K562 (cell line): Measurements from ENCODE around the gene JUNB. TPM values are rescaled to one million over a fixed set of nuclear protein-coding genes. Genes with fewer than 3 reads are reported as not detected.

ENCODE experiments used
- BRD4 ChIP-seq: fragments of 200-600 bp; sonication (generic); IDR thresholded peaks from 2 replicates; pipeline ENCODE4 v1.6.1; 2017; ENCODE audit warnings: inconsistent platforms
- CBX2 ChIP-seq: fragments of 200-600 bp; sonication (generic); IDR thresholded peaks from one replicate; pipeline ENCODE4 v1.6.1; 2012; ENCODE audit warnings: mild to moderate bottlenecking, low read length, inconsistent platforms; ENCODE audit not compliant: insufficient read depth, poor library complexity, severe bottlenecking
- CBX3 ChIP-seq, 2 experiments: IDR thresholded peaks; 1 replicate in 1 of 2; 2 replicates in 1 of 2; pipeline ENCODE4 v1.6.1; 2012; ENCODE audit warnings: inconsistent platforms in 2 of 2, low read length in 2 of 2, borderline replicate concordance in 1 of 2, control low read depth in 1 of 2
- CC2D1A ChIP-seq: fragments of 450-650 bp; IDR thresholded peaks from 2 replicates; pipeline ENCODE4 v1.6.1; 2017; ENCODE audit warnings: mild to moderate bottlenecking
- ETV6 ChIP-seq, 3 experiments: fragments of 150-350 bp in 1 of 3; sonication (generic) in 1 of 3; formaldehyde crosslinking in 1 of 3; IDR thresholded peaks; 2 replicates each; pipeline versions ENCODE4 v1.6.1 to v1.8.0; 2014 to 2022; ENCODE audit warnings: borderline replicate concordance in 2 of 3, low read depth in 2 of 3, antibody characterized with exemption in 1 of 3, low read length in 1 of 3, mild to moderate bottlenecking in 1 of 3, missing genetic modification reagents in 1 of 3
- HEY1 ChIP-seq: fragments of 250-450 bp; sonication (Bioruptor Pico); IDR thresholded peaks from 2 replicates; pipeline ENCODE4 v1.5.0; 2020; ENCODE audit warnings: mild to moderate bottlenecking, moderate library complexity, borderline replicate concordance
- ILK ChIP-seq: fragments of 450-650 bp; IDR thresholded peaks from 2 replicates; pipeline ENCODE4 v1.6.1; 2016; ENCODE audit warnings: missing genetic modification characterization, low read depth, mild to moderate bottlenecking, missing compliant biosample characterization, moderate library complexity, borderline replicate concordance
- LCOR ChIP-seq: sonication (generic); formaldehyde crosslinking; IDR thresholded peaks from 2 replicates; pipeline ENCODE4 v1.8.0; 2022; ENCODE audit warnings: mild to moderate bottlenecking, missing genetic modification reagents
- MECOM ChIP-seq: fragments of 250-450 bp; sonication (Bioruptor Pico); IDR thresholded peaks from 2 replicates; pipeline ENCODE4 v1.8.0; 2022; ENCODE audit warnings: inconsistent platforms
- MYC ChIP-seq, 2 experiments: fragments of 250-450 bp in 1 of 2; sonication (Bioruptor Pico) in 1 of 2; IDR thresholded peaks; 2 replicates each; pipeline versions ENCODE4 v1.5.1 to v1.6.1; 2012 to 2021; ENCODE audit warnings: low read depth in 2 of 2, borderline replicate concordance in 1 of 2, improper control_type of control experiment in 1 of 2, low read length in 1 of 2, mild to moderate bottlenecking in 1 of 2, moderate library complexity in 1 of 2
- STAT5B ChIP-seq: fragments of 250-450 bp; sonication (Bioruptor Pico); IDR thresholded peaks from 2 replicates; pipeline ENCODE4 v1.8.0; 2021; ENCODE audit warnings: mild to moderate bottlenecking, inconsistent platforms
- THRB ChIP-seq: fragments of 450-650 bp; formaldehyde crosslinking; conservative IDR thresholded peaks from 2 replicates; pipeline ENCODE4 v1.4.0; 2022; ENCODE audit warnings: mild to moderate bottlenecking, missing genetic modification characterization
- TSC22D4 ChIP-seq: fragments of 450-650 bp; IDR thresholded peaks from 2 replicates; pipeline ENCODE4 v1.6.1; 2016; ENCODE audit warnings: missing genetic modification characterization, missing biosample characterization, control low read depth
- ZNF609 ChIP-seq: sonication (generic); formaldehyde crosslinking; IDR thresholded peaks from 2 replicates; pipeline ENCODE4 v1.8.1; 2023; ENCODE audit warnings: missing genetic modification reagents, mild to moderate bottlenecking, borderline replicate concordance
- polyA plus RNA-seq, 8 experiments: library from polyadenylated mRNA; depleted of rRNA in 4 of 8; stranded (reverse) in 5 of 8; unstranded in 3 of 8; fragments of >200 nt; fragmentation: Nextera tagmentation in 2 of 8; fragmentation: Illumina TruSeq in 1 of 8; extraction: Ambion mirVana in 2 of 8; extraction: Trizol in 1 of 8; gene quantifications; 2 replicates each; pipeline versions ENCODE4 v1.2.1 to v1.2.3, GENCODE V29; 2011 to 2014; ENCODE audit warnings: inconsistent platforms in 1 of 8, missing spikeins in 1 of 8
- total RNA-seq, 7 experiments: library from RNA; depleted of rRNA in 6 of 7; stranded (reverse); fragments of >200 nt in 6 of 7; fragmentation: Illumina TruSeq in 2 of 7; extraction: Trizol in 2 of 7; gene quantifications; 2 replicates each; pipeline versions ENCODE4 v1.2.1 to v1.2.3, GENCODE V29; 2011 to 2021; ENCODE audit warnings: low replicate concordance in 1 of 7
- TF ChIP-seq, protein P1 (sequence below): sonication (generic); formaldehyde crosslinking; IDR thresholded peaks from 2 replicates; pipeline ENCODE4 v1.8.0; 2022; ENCODE audit warnings: missing genetic modification reagents, mild to moderate bottlenecking, borderline replicate concordance

The JUNB gene
- total and polyA plus RNA-seq, 9 of the 15 experiments (the other 6 are each of a cell fraction or from before 2014, with no cell fraction given), result 0.23 to 88.1 (median 13.1) TPM

DNA sequence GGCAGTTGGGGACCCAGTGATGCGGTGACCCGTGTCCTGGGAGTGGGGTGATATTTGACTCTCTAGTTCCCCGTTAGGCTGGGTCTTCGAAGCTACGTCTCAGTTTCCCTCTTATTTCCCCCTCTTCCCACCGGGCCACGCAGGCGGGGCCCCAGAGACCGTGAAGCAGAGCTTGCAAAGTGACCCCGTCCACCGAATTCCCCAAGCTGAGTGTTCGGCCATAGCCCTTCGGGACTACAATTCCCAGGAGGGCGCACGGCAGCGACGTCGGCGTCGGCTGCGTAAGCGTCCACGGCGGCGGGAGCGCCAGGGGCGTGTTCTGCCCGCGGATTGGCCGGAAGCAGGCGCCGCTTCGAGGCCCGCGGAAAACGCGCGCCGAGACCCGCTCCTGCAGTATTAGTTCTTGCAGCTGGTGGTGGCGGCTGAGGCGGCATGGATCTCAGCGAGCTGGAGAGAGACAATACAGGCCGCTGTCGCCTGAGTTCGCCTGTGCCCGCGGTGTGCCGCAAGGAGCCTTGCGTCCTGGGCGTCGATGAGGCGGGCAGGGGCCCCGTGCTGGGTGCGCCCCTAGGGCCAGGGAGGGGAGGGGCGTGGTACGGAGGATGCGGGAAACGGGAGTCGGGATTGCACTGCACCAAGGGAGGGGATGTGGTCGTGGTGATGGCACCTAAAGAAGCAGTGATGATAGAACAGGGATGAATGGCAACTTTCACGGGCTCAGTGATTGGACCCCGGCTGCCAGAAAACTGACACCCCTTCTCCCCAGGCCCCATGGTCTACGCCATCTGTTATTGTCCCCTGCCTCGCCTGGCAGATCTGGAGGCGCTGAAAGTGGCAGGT, 15.2 kb downstream of the JUNB start, which contains the start of gene RNASEH2A (continued):
- TF ChIP-seq ZNF609 (no peak), THRB (CRISPR knock-in tag) (no peak), TSC22D4 (tag) (no peak), CC2D1A (no peak), ETV6 (IDR thresholded peaks at IDR 0.05; ENCODE audit: borderline replicate concordance in 1 of 2, low read depth in 2 of 2, low read length in 1 of 2) (no peak), ETV6 (CRISPR knock-in tag; IDR thresholded peaks at IDR 0.05; ENCODE audit: borderline replicate concordance) (no peak), STAT5B (no peak), CBX2 (no peak), HEY1 (CRISPR knock-in tag) (no peak), BRD4 (no peak), MYC (IDR thresholded peaks at IDR 0.05; ENCODE audit: low read depth, low read length) (peak; percentile 84), MYC (CRISPR knock-in tag; IDR thresholded peaks at IDR 0.05; ENCODE audit: borderline replicate concordance, low read depth) (no peak), ILK (tag) (no peak), MECOM (no peak), CBX3 (IDR thresholded peaks at IDR 0.05; ENCODE audit: borderline replicate concordance in 1 of 2, low read length in 2 of 2) (no peak; a peak in 1 of 3 replicates), LCOR (CRISPR knock-in tag) (peak; percentile 91)
- TF ChIP-seq, protein P1, sequence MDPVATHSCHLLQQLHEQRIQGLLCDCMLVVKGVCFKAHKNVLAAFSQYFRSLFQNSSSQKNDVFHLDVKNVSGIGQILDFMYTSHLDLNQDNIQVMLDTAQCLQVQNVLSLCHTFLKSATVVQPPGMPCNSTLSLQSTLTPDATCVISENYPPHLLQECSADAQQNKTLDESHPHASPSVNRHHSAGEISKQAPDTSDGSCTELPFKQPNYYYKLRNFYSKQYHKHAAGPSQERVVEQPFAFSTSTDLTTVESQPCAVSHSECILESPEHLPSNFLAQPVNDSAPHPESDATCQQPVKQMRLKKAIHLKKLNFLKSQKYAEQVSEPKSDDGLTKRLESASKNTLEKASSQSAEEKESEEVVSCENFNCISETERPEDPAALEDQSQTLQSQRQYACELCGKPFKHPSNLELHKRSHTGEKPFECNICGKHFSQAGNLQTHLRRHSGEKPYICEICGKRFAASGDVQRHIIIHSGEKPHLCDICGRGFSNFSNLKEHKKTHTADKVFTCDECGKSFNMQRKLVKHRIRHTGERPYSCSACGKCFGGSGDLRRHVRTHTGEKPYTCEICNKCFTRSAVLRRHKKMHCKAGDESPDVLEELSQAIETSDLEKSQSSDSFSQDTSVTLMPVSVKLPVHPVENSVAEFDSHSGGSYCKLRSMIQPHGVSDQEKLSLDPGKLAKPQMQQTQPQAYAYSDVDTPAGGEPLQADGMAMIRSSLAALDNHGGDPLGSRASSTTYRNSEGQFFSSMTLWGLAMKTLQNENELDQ (CRISPR knock-in tag), result no peak
